ENCODE measurements around the gene RNF5.

GRCh38 chr6:32200711-32201475 is 22.7 kb downstream of the RNF5 start:
- TF ChIP-seq POLR2AphosphoS5 (IDR thresholded peaks at IDR 0.05) (no peak), POLR2A (IDR thresholded peaks at IDR 0.05) (no peak)

Measured in gastroesophageal sphincter (tissue), 2 donors.